Hepatic stellate cell (primary cell): ENCODE data around the gene FAM9B.
"Not testable (repeated sequence)": the region's sequence is repeated elsewhere in the genome, so short reads cannot be mapped to it uniquely, and the experiment has no call there.

Experiments
- DNase-seq: peaks from one replicate; pipeline ENCODE4 v3.0.0; 2011; ENCODE audit warnings: low spot score

The FAM9B gene

DNA sequence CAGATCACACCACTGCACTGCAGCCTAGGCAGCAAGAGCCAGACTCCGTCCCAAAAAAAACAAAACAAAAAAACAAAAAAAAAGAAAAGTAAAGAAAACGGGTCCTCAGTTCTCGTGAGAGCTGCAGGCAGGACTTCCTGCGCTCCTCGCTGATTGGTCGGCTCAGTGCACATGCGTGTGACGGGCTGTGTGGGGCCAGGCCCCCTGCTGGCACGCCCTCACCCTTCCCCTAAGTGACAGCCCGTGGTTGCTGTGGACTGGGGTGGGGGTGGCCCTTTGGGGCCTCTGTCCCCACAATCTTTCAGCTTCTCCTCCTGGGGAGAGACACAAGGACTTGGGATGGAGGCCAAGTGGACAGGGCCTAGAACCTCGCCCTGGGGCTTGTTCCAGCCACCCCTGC is at the start of gene FAM9B:
FAM9B (minus strand) TSS at position 139 of the 400 bp plus-strand sequence. CDS start 1,141 bp downstream, outside the sequence.
- DNase-seq = no peak

DNA sequence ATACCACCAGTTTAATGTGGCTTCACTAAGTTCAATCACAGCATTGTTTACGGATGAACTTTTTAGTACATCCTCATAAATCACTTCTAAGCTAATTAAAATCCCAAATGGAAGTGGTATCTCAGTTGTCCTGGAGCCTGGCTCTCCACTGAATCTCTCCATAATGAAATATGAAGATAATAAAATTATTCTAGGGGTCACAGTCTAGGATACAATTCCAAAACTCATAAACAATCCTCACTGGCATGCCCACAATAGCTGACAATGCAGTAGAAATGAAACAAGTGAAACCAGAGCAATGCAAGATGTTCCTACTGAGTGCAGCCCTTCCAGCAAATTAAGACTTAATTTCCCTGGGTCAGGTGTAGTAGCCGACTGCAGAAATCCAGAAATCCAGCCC is 47.3 kb upstream of the FAM9B start:
- no peak for DNase-seq

DNA sequence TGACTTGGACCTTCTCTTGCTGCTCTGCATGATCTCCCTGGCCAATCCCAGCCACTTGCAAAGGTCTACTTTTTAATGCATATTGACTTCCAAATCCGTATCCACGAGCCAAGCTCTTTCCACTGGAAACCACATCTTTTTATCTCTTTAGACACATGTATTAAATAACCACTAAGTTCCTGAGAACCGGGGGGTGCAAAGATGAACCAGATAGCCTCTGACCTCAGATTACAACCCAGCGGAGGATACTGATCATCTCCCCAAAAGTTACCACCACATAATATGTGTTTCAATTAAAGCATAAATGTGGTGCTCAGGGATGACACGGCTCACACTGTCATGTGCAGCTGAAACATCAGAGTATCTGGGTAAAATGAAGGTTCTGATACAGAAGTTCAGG is 40.4 kb upstream of the FAM9B start:
- DNase-seq = no peak

DNA sequence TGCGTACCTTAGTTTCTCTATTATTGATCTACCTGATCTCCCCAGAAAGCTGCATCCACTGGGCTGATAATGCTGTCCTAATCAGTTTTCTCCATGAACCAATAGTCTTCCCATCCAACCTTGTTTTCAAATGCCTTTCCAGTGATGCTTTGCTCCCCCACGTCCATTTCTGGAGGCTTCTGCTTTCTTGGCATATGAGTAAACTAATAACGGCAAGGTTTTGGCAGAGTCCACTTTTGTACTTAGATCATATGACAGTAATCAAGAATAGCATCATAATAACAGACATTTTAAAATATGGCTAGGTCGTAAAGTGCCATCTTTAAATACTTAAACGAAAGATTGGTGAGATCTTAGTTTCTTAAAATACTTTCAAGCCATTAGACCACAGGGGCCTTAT is 38.4 kb upstream of the FAM9B start:
- DNase-seq = no peak

DNA sequence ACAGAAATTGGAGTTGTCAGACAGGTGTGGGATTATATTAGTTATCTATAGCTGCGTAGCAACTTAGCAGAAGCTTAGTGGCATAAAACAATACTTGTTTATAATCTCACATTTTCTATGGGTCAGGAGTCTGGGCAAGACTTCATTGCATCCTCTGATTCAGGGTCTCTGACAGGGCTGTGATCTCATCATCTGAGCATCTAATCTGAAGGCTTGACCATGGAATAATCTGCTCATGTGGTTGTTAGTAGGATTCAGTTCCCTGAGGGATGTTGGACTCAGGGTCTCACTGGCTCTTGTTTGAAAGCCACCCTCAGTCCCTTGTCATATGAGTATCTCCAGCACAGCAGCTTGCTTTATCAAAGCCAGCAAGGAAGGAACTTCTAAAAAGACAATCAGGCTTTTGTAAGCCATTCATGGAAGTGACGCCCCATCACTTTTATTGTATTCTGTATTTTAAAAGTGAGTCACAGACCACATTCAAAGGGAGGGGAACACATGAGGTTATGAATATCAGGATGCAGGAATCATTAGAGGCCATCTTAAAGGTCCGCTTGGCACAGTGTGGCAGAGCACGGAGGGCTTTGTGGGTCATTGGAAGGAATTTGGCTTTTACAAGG is 37.2 kb upstream of the FAM9B start:
- DNase-seq = no peak

DNA sequence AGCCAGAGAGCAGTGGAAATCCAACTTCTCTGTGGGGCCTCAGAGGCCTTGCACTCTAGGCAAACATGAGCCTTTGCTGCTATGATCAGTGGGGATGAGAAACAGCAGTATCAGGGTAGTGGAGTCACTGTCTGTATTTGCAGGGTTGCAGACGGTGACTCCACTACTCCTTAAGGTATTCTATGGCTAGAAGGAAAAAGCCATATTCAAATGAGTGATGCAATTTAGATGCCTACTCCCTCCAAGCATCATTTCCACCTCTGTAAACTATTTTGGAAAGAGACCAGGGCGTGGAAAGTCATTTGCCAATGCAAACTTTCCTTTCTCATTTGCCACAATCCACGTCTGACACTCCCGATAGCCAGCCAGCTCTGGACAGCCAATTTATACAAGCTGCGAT is 35.6 kb upstream of the FAM9B start:
- no peak for DNase-seq

DNA sequence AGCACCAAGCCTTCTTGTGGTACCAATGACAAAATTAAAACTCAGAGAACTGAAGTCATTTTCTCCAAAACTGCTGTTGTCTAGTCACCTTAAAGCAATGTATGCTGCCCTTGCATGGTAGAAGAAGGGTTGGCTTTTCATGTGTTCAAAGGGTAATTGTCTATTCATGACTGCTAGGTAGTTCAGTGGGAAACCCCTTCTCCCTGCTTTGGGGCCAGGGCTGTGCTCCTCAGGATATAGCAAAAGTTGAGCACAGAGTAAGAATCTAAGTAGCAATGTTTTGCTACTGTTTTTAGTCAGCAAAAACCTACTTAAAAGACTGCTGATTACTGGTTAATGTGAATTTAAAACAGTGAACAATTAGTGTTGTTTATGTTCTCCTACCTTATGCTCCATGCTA is 30.8 kb upstream of the FAM9B start:
- no peak for DNase-seq

DNA sequence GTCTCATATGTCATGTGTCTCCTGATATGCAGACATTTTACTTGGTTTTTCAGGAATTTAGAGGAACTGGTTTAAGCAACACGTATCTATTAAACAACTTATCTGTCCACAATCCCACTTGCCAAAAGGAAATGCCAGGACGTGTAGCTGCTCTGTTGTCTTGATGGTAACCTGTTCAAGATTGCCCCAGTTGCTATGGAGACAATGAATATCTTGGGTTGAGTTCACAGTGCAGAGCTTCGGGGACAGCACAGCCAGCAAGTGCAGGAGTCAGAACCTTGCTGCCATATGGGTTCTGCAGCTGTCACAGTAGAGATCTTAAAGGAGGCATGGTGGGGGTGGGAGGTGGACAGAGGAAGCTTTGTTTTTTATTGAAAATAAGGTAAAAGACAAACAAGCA is 28.7 kb upstream of the FAM9B start:
- no peak for DNase-seq

DNA sequence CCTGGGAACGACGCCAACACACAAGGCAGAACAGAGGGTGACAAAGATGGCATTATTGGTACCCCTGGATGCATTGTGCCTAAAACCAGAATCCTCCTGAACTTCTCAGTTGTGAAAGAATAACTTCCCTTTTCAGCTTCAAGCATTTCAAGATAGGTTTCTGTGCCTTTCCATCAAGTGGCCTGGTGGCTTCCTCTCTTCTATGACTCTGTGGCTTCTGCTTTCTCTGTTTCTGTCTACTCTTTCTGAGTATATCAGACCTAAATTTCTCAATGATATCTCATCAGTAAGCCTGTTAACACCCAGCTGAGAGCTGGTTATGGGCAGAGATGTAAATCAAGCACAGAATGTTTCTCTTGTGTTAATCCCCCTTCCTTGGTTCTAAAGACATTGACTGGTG is 21.4 kb upstream of the FAM9B start:
- DNase-seq = no peak

DNA sequence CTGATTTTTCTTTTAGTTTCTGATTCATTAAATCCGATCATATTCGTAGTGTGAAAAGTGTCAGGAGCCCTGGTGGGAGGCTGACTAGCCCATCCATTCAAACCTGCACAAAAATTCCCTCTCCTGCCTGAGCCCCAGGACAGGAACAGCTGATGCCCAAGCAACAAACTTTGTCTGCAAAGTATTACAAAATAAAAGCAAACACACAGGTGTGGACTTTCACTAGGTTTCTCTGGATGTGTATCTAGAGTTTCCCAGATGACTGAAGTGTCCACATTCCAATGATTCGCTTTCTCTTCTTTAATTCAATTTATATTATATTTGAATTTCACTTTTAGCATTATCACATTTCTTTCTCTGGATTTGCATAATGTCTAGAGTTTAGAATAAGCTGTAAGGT is 18.2 kb upstream of the FAM9B start:
- DNase-seq = no peak

DNA sequence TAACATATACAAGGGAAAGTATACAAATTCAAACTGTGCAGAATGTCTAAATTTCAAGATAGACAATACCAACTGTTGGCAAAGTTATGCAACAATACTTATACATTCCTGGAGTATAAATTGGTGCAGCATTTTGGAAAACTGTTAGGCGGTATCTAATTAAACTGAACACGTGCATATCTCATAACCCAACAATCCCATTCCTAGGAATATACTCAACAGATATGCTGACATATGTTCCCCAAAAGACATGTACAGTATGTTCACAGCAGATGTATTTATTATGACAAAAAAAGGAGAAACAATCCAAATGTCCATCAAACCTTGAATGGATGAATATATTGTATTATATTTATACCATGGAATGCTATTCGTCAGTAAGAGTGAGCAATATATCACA is 16.4 kb upstream of the FAM9B start:
- DNase-seq = no peak

DNA sequence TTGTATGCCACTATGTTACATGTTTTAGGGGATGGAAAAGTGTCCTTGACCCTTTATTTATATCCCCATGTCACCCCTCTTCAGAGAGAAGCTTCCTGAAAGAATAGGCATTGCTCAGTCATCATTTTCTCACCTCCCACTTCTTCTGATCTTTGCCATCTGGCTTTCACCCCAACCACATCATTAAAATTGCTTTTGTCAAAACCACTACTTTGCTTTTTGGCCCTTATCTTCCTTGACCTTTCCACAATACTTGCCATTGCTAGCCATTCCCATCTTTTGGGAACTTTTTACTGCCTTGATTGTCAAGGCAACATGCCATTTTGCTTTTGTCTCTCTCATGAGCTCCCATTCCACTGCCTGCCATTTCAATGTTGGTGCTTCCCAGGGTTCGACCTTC is 14.9 kb upstream of the FAM9B start:
- DNase-seq = no peak

DNA sequence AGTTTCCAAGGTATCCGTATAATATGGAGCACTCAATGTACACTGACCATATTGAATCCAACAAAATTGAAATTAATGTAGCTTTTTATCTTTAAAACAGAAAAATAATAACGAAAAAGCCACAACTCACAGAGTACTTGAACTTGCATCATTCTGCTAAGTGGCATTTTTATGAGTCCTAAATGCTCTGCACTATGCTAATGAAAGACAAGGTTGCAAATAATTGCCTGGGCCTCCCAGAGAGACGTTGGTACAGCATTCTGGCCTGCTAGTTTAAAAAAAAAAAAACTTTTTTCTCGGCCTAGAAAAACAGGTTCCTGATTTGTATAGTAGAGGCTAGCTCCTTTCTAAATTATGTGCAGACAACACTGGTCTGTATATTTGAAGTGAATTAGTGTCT is 4.3 kb upstream of the FAM9B start:
- no peak for DNase-seq

DNA sequence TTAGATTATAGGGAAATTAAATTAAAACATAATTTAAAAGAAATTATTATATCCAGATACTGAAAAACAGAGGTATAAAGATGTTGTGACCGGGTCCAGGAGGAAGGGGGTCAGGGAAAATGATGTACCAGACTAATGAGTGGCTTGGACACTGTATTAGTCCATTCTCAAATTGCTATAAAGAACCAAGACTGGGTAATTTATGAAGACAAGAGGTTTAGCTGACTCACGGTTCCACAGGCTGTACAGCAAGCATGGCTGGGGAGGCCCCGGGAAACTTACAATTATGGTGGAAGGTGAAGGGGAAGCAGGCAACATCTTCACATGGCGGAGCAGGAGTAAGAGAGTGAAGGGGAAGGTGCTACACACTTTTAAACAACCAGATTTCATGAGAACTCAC is 3.4 kb upstream of the FAM9B start:
- no peak for DNase-seq

DNA sequence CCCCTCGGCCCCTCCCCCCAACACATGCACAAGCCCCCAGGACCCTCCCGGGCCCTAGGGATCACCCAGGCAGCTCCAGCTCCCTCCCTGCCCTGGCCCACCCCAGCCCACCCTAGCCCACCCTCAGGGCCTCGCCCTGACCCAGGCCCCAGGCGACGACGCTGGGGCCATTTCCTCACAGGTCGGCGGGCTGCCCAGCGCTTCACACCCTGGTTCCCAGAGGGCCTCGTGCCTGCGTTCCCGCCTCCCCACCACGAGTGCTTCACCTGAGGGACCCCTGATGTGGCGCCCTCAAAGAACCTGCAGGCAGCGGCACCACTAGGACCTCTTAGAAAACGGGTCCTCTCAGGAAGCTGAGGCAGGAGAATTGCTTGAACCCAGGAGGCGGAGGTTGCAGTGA is 341 bp downstream of the FAM9B start:
- no peak for DNase-seq

DNA sequence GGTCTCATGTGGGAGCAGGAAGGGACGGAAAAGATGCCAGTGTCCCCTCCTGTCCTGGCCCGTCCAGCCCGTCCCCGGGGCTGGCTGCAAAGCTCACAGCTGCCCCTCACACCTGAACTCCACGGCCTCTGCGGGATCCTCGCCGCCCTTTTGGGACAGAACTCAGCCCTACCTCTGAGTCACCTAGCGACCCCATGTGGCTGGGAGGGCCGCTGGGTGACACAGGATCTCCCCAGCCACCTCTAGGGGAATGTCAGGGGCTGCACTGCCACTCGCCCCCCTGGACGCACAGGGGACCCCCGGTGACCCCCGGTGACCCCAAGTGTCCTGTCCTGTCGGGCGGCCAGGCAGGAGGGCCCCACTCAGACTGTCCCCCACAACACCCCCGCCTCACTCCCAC is 748 bp downstream of the FAM9B start:
- DNase-seq = no peak

DNA sequence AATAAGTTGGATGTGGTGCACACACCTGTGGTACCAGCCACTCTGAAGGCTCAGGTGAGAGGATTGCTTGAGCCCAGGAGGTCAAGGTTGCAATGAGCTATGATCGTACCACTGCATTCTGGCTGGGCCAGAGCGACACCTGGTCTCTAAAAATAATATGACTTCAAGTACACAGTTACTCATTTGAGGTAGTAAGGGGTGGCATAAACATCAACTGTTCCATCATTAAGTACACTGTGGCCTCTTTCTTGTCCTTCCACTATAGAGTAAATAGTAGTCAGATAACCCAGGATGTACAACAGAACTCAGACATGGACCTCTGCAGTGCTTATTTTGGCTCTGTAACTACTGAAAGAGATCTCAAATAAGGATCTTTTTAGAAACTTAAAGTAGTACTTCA is 10.6 kb downstream of the FAM9B start:
- DNase-seq = no peak

DNA sequence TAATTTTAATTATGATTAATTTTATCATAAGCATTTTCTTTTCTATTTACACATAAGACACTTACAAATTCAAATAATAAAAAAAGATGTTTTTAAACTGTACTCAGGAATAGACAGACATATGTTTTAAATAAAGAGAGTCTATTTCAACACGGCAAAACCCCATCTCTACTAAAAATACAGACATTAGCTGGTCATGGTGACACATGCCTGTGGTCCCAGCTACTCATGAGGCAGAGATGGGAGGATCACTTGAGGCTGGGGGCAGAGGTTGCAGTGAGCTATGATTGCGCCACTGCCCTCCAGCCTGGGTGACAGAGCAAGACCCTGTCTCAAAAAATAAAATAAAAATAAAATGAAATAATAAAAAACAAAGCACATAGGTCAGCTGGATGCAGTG is 14.8 kb downstream of the FAM9B start:
- DNase-seq = no peak

DNA sequence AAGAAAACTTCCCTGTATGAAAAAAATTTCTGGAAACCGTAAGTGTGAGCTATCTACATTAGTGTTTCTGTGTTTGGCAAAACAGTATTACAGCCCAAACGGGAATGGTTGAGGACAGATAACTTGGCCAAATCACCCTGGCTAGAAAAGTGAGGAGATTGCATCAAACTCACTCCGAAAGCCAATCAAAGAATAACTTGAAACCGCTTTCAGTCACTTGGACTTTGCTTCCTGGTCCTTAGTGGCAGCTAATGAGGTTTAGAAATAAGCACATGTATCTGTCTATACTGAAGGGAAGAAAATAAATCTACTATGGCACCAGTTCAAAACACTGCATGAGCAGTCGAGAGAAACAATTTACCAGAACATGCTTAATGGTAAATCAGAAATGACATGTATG is 15.6 kb downstream of the FAM9B start:
- DNase-seq = not testable (repeated sequence)

DNA sequence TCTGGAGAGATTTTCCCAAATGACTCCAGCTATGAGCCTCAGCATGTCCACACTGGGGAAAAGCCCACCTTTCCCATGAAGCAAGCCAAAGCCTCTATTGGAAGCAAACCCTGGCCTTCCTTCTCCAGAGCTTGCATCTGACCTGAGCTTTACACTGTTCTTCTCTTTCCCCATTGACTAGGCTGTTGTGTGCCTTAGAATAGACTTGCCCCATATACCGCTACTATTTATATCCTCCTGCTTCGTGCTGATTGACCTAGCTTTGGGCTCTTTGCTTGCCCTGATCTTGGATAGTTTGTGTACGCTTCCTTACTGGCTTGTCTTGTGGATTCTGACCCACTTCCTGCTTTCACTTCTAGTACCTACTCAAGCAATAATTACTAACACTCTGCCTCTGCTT is 30.9 kb downstream of the FAM9B start:
- DNase-seq = no peak

DNA sequence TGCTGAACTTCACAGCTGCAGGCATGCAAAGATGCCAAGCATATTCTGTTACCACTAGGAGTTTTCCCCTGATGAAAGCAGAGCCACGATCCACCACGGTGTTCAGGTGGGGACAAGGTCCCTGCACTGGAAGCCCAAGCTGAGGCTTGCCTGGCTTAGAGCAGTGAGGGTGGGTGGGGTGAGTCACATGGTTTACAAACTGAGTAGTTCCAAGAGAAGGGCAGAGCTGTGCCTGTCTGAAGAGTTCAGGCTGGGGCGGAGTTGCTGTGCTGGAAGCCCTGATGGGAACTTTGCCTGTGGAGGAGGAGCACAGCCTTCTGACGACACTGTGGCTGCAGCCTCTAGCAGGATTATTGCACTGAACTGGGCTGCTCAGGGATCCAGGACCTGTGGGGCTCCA is 45.5 kb downstream of the FAM9B start:
- peak; percentile 5 for DNase-seq

DNA sequence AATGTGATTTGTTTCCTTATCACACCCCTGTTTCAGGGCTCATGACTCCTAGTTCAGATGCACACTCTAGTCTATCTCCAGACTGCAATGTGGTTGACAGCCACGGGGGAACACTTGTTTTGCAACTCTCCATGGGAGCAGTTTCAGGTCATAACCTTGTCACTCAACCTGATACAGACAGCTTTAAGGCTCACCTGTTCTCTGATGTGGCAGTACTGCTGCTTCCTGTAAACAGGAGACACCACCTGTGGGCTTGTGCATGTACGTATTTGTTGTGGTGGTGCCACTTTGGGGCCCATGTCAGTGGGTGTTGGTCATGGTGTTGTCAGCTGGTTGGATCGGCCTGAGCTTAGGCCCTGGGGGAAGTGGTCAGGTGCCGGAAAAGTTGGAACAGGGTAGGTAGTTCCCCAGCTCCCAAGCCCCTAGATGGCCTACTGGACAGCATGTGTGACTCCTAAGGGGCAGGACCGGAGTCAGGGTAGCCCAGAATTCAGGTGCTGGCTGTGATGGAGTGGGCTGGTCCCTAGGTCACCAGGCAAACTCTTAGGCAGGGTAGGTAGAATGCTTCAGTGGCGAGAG is 46.2 kb downstream of the FAM9B start:
- DNase-seq = no peak

DNA sequence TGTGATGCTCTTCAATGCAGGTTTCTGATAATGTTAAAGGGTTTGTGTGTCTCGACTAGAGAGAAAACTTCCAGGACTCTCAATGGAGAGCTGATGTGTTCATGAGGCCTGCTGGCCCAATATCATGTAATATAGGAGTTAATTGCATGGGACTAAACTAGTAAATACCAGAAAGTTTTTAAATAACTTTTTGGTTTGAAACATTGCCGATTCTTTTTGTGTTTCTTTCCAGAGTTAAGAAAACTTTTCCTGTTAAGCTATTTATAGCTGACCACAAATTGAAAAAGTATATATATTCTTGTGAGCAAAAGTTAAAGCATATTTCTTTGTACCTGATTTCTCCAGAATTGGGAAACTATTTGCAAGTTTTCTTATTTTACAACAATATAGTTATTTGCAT is 49.7 kb downstream of the FAM9B start:
- no peak for DNase-seq

DNA sequence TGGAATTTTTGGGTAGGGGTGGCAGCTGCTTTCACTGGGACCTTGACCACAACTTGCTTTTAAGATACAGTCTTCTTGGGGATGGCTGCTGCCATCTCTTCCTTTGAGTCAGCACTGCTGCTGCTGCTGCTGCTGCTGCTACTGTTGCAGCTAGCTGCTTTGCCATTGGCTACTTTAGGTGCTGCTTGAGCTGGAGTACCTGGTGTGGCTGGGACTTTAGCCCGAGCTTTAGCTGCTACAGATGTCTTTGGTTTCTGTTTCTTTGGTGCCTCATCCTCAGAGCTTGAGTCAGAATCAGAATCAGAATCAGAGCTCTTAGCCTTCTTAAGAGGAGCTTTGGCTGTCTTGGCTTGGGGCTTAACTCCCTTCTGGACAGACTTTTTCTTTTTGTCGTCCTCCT is 52.2 kb downstream of the FAM9B start:
- no peak for DNase-seq

DNA sequence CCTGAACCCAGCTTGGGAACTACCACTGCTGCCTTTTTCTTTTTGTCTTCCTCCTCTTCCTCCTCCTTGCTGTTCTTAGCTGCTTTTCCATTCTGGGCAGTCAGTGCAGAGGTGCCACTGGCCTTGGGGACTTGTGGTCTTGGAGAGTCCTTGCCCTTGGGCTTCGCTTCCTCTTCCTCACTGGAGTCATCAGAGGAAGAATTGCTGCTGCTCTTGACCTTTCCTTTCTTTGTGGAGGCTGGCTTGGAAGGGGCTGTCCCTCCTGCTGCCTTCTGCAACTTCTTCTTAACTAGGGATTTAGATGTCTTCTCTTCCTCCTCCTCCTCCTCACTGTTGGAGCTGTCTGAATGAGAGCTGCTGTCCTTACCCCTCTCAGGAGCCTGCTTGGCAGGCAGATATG is 53.2 kb downstream of the FAM9B start:
- DNase-seq = no peak
